GM12878 (cell line): ENCODE results near the gene RHEX.

Source experiments
- CBX3 ChIP-seq: fragments of 200-600 bp; sonication (generic); IDR thresholded peaks from 2 replicates; pipeline ENCODE4 v1.6.1; 2016; ENCODE audit warnings: low read depth, borderline replicate concordance
- CBX5 ChIP-seq: sonication (generic); IDR thresholded peaks from 2 replicates; pipeline ENCODE4 v1.6.1; 2016; ENCODE audit warnings: low read depth, moderate library complexity, mild to moderate bottlenecking, inconsistent platforms
- CEBPB ChIP-seq, 2 experiments: fragments of 150-350 bp in 1 of 2; IDR thresholded peaks; 2 replicates each; pipeline ENCODE4 v1.6.1; 2012 to 2014; ENCODE audit warnings: low read depth in 2 of 2, low read length in 2 of 2, borderline replicate concordance in 1 of 2, inconsistent platforms in 1 of 2
- CTCF ChIP-seq, 3 experiments: IDR thresholded peaks in 2 of 3; conservative IDR thresholded peaks in 1 of 3; 2 replicates each; pipeline ENCODE4 v1.5.1; 2011; ENCODE audit warnings: low read depth in 3 of 3, low read length in 3 of 3, mild to moderate bottlenecking in 3 of 3, control low read depth in 2 of 3, moderate library complexity in 2 of 3, inconsistent platforms in 1 of 3, mixed read lengths in 1 of 3; ENCODE audit not compliant: control insufficient read depth in 2 of 3, insufficient read depth in 1 of 3; ENCODE audit errors: extremely low read depth in 1 of 3
- EP300 ChIP-seq, 2 experiments: fragments of 150-350 bp in 1 of 2; IDR thresholded peaks; 2 replicates each; pipeline ENCODE4 v1.6.1; 2011 to 2012; ENCODE audit warnings: low read depth in 2 of 2, low read length in 2 of 2, borderline replicate concordance in 1 of 2, improper control_type of control experiment in 1 of 2, inconsistent platforms in 1 of 2; ENCODE audit not compliant: control insufficient read depth in 1 of 2
- KDM1A ChIP-seq: fragments of 200-600 bp; sonication (generic); IDR thresholded peaks from 2 replicates; pipeline ENCODE4 v1.6.1; 2016; ENCODE audit warnings: borderline replicate concordance
- MLLT1 ChIP-seq: fragments of 450-650 bp; IDR thresholded peaks from 2 replicates; pipeline ENCODE4 v1.6.1; 2016; ENCODE audit warnings: mild to moderate bottlenecking
- POLR2A ChIP-seq: IDR thresholded peaks from 2 replicates; pipeline ENCODE4 v1.6.1; 2011; ENCODE audit warnings: low read depth, mild to moderate bottlenecking, low read length
- POLR2AphosphoS5 ChIP-seq: IDR thresholded peaks from 2 replicates; pipeline ENCODE4 v1.6.1; 2011; ENCODE audit warnings: mild to moderate bottlenecking, low read length, inconsistent platforms
- SMC3 ChIP-seq: IDR thresholded peaks from 2 replicates; pipeline ENCODE4 v1.6.1; 2011; ENCODE audit warnings: low read length, improper control_type of control experiment, borderline replicate concordance
- USF2 ChIP-seq: IDR thresholded peaks from 2 replicates; pipeline ENCODE4 v1.6.1; 2011; ENCODE audit warnings: low read depth, low read length, improper control_type of control experiment, borderline replicate concordance

- TF ChIP-seq USF2, result no peak
- no peak for TF ChIP-seq CBX3
- no peak for TF ChIP-seq CBX5
- no peak for TF ChIP-seq POLR2AphosphoS5
- TF ChIP-seq CEBPB (IDR thresholded peaks at IDR 0.05; ENCODE audit: borderline replicate concordance in 1 of 2, low read depth in 2 of 2, low read length in 2 of 2), result no peak
- TF ChIP-seq EP300 (IDR thresholded peaks at IDR 0.05; ENCODE audit: borderline replicate concordance in 1 of 2, control insufficient read depth in 1 of 2, low read depth in 2 of 2, low read length in 2 of 2), result no peak
- TF ChIP-seq CTCF (IDR thresholded peaks at IDR 0.05 in 2 of 3, conservative IDR thresholded peaks at IDR 0.05 in 1 of 3; ENCODE audit: control insufficient read depth in 2 of 3, extremely low read depth in 1 of 3, insufficient read depth in 1 of 3, low read depth in 3 of 3, low read length in 3 of 3), result peak; percentile 85 to 95 (median 95)
- TF ChIP-seq MLLT1, result no peak
- no peak for TF ChIP-seq POLR2A
- TF ChIP-seq KDM1A, result no peak
- peak; percentile 100 for TF ChIP-seq SMC3
These were observed 22.3 kb upstream of the RHEX start for GRCh38 chr1:206030714-206031113.
